GM12878 (cell line): ENCODE measurements around the gene ARL3. TPM values are rescaled to one million over a fixed set of nuclear protein-coding genes. Genes with fewer than 3 reads are reported as not detected.

Experiments
- ATAC-seq: fragments of 200-7000 bp; cut with Tn5 transposase; 3 replicates; pipeline ENCODE4 v1.9.1; 2020; ENCODE audit warnings: mild to moderate bottlenecking, moderate library complexity
- BruUV-seq: library from RNA; stranded (reverse); fragments of 400-500 nt; replicated peaks from 2 replicates; lab custom pipeline; 2021; lab: Mats Ljungman, UMichigan
- CTCF ChIA-PET: fragments of 300-600 bp; sonication (Branson Sonifier 250); formaldehyde crosslinking; extraction: SDS; loops from one replicate; lab custom pipeline; 2021; ENCODE audit warnings: inconsistent platforms; lab: Yijun Ruan, JAX
- POLR2A ChIA-PET: fragments of 350-600 bp; formaldehyde crosslinking; extraction: SDS; loops from one replicate; lab custom pipeline; 2021; ENCODE audit warnings: inconsistent platforms; lab: Charles Lee
- RAD21 ChIA-PET: fragments of 300-600 bp; sonication (Branson Sonifier 250); formaldehyde crosslinking; loops from one replicate; lab custom pipeline; 2023; ENCODE audit warnings: antibody characterized with exemption; ENCODE audit not compliant: unreplicated experiment; lab: Charles Lee
- SMC1A ChIA-PET: fragments of 300-600 bp; sonication (Branson Sonifier 250); formaldehyde crosslinking; loops from one replicate; lab custom pipeline; 2023; ENCODE audit not compliant: unreplicated experiment, uncharacterized antibody; lab: Charles Lee
- DNase-seq: peaks from one replicate; pipeline ENCODE4 v3.0.0-alpha.2; 2011; ENCODE audit warnings: low read depth, low spot score
- FAIRE-seq: peaks from 3 replicates; lab custom pipeline; 2011; peaks lifted over from hg19 to GRCh38; lab: Jason Lieb, UNC
- H2AFZ ChIP-seq: 2 replicates; pipeline ENCODE4 v1.6.0; 2011; ENCODE audit warnings: low read depth, low read length, control low read depth; ENCODE audit not compliant: control insufficient read depth
- H3K27ac ChIP-seq: 2 replicates; pipeline ENCODE4 v1.5.1; 2011; ENCODE audit warnings: control low read depth; ENCODE audit not compliant: control insufficient read depth, insufficient read depth
- H3K27me3 ChIP-seq, 2 experiments: replicated peaks in 1 of 2; 2 replicates each; pipeline versions ENCODE4 v1.6.0 to v1.6.1; 2011; ENCODE audit warnings: low read length in 1 of 2; ENCODE audit not compliant: control insufficient read depth in 2 of 2, insufficient read depth in 2 of 2
- H3K36me3 ChIP-seq, 2 experiments: 2 replicates each; pipeline ENCODE4 v1.5.1; 2011; ENCODE audit warnings: low read length in 1 of 2; ENCODE audit not compliant: control insufficient read depth in 2 of 2, insufficient read depth in 2 of 2
- H3K4me1 ChIP-seq: 2 replicates; pipeline ENCODE4 v1.6.1; 2011; ENCODE audit warnings: mild to moderate bottlenecking, low read length, moderate library complexity, mixed read lengths; ENCODE audit not compliant: control insufficient read depth, insufficient read depth
- H3K4me2 ChIP-seq: 2 replicates; pipeline ENCODE4 v1.6.0; 2011; ENCODE audit warnings: control low read depth; ENCODE audit not compliant: control insufficient read depth, insufficient read depth
- H3K4me3 ChIP-seq: fragments of 200-600 bp; sonication (generic); 2 replicates; pipeline ENCODE4 v1.5.1; 2016
- H3K79me2 ChIP-seq: 2 replicates; pipeline ENCODE4 v1.6.0; 2011; ENCODE audit warnings: low read length; ENCODE audit not compliant: control insufficient read depth, insufficient read depth
- H3K9ac ChIP-seq: 2 replicates; pipeline ENCODE4 v1.8.0; 2011; ENCODE audit warnings: low read length, control low read depth, mixed read lengths; ENCODE audit not compliant: control insufficient read depth, insufficient read depth
- H3K9me3 ChIP-seq: replicated peaks from 3 replicates; pipeline ENCODE4 v1.5.1; 2011; ENCODE audit warnings: mild to moderate bottlenecking, low read length; ENCODE audit not compliant: control insufficient read depth, insufficient read depth
- H4K20me1 ChIP-seq: 2 replicates; pipeline ENCODE4 v1.6.0; 2011; ENCODE audit not compliant: control insufficient read depth, insufficient read depth
- ATF2 ChIP-seq: IDR thresholded peaks from 2 replicates; pipeline ENCODE4 v1.6.1; 2012; ENCODE audit warnings: low read length, inconsistent platforms
- BCL3 ChIP-seq: IDR thresholded peaks from 2 replicates; pipeline ENCODE4 v1.6.1; 2011; ENCODE audit warnings: borderline replicate concordance, low read depth, mild to moderate bottlenecking, moderate library complexity, low read length; ENCODE audit not compliant: insufficient read depth, poor library complexity, severe bottlenecking
- CREM ChIP-seq: IDR thresholded peaks from 2 replicates; pipeline ENCODE4 v1.6.1; 2014; ENCODE audit warnings: antibody characterized with exemption, low read depth
- EP300 ChIP-seq, 2 experiments: fragments of 150-350 bp in 1 of 2; IDR thresholded peaks; 2 replicates each; pipeline ENCODE4 v1.6.1; 2011 to 2012; ENCODE audit warnings: low read depth in 2 of 2, low read length in 2 of 2, borderline replicate concordance in 1 of 2, improper control_type of control experiment in 1 of 2, inconsistent platforms in 1 of 2; ENCODE audit not compliant: control insufficient read depth in 1 of 2
- IRF4 ChIP-seq: IDR thresholded peaks from 2 replicates; pipeline ENCODE4 v1.6.1; 2011; ENCODE audit warnings: low read depth, low read length
- KAT2A ChIP-seq: conservative IDR thresholded peaks from 2 replicates; pipeline ENCODE4 v1.6.1; 2011; ENCODE audit warnings: low read depth, low read length; ENCODE audit not compliant: control insufficient read depth
- MAX ChIP-seq: IDR thresholded peaks from 2 replicates; pipeline ENCODE4 v1.6.1; 2012; ENCODE audit warnings: low read depth, low read length, improper control_type of control experiment
- PAX5 ChIP-seq: IDR thresholded peaks from 2 replicates; pipeline ENCODE4 v1.6.1; 2011; ENCODE audit warnings: low read depth, low read length, borderline replicate concordance
- SMARCA5 ChIP-seq: fragments of 450-650 bp; IDR thresholded peaks from 2 replicates; pipeline ENCODE4 v1.6.1; 2017; ENCODE audit warnings: mild to moderate bottlenecking
- SMC3 ChIP-seq: IDR thresholded peaks from 2 replicates; pipeline ENCODE4 v1.6.1; 2011; ENCODE audit warnings: low read length, improper control_type of control experiment, borderline replicate concordance
- SREBF1 ChIP-seq: IDR thresholded peaks from 2 replicates; pipeline ENCODE4 v1.6.1; 2012; ENCODE audit warnings: mild to moderate bottlenecking, low read length
- TCF12 ChIP-seq: IDR thresholded peaks from 2 replicates; pipeline ENCODE4 v1.6.1; 2011; ENCODE audit warnings: low read depth, mild to moderate bottlenecking, low read length
- WGBS: methylation state at CpG from one replicate; pipeline ENCODE4 v1.1.6; 2016; ENCODE audit warnings: low lambda C conversion rate; ENCODE audit not compliant: insufficient replicate concordance, insufficient coverage; ENCODE audit errors: missing lambda C conversion rate; 5-methylcytosine and 5-hydroxymethylcytosine counted together
- in situ Hi-C: fragments of 300-500 bp; cut with MboI; formaldehyde crosslinking; loops from 9 replicates; pipeline ENCODE4 v1.14.3; 2018; ENCODE audit warnings: mixed read lengths
- intact Hi-C: fragments of 100-400 bp; cut with micrococcal nuclease; formaldehyde crosslinking; loops from one replicate; pipeline ENCODE4 v1.14.2; 2022; ENCODE audit not compliant: unreplicated experiment
- polyA plus RNA-seq, 11 experiments: library from polyadenylated mRNA; depleted of rRNA in 4 of 11; unstranded in 6 of 11; stranded (reverse) in 5 of 11; fragments of >200 nt; fragmentation: Nextera tagmentation in 4 of 11; fragmentation: Illumina TruSeq in 1 of 11; extraction: Ambion mirVana in 4 of 11; extraction: Trizol in 1 of 11; gene quantifications; 1 replicate in 1 of 11; 2 replicates in 10 of 11; pipeline versions ENCODE4 v1.2.1 to v1.2.3, GENCODE V29; 2011 to 2016; ENCODE audit warnings: inconsistent platforms in 2 of 11, missing spikeins in 2 of 11, low read depth in 1 of 11
- total RNA-seq, 4 experiments: library from RNA; depleted of rRNA in 3 of 4; stranded (reverse); fragments of >200 nt in 3 of 4; fragmentation: Illumina TruSeq in 1 of 4; extraction: Trizol in 1 of 4; gene quantifications; 2 replicates each; pipeline versions ENCODE4 v1.2.1 to v1.2.3, GENCODE V29; 2013 to 2021
- TF ChIP-seq, protein P1 (sequence below): fragments of 450-650 bp; IDR thresholded peaks from 2 replicates; pipeline ENCODE4 v1.6.1; 2018; ENCODE audit warnings: mild to moderate bottlenecking, low read depth, moderate library complexity; ENCODE audit not compliant: partially characterized antibody
- TF ChIP-seq, protein P2 (sequence below): fragments of 450-650 bp; IDR thresholded peaks from 2 replicates; pipeline ENCODE4 v1.6.1; 2017; ENCODE audit warnings: mild to moderate bottlenecking

The ARL3 gene
- total and polyA plus RNA-seq, 10 of the 15 experiments (the other 5 are each of a cell fraction or from before 2014, with no cell fraction given), result 4.9 to 26.1 (median 11.0) TPM

DNA sequence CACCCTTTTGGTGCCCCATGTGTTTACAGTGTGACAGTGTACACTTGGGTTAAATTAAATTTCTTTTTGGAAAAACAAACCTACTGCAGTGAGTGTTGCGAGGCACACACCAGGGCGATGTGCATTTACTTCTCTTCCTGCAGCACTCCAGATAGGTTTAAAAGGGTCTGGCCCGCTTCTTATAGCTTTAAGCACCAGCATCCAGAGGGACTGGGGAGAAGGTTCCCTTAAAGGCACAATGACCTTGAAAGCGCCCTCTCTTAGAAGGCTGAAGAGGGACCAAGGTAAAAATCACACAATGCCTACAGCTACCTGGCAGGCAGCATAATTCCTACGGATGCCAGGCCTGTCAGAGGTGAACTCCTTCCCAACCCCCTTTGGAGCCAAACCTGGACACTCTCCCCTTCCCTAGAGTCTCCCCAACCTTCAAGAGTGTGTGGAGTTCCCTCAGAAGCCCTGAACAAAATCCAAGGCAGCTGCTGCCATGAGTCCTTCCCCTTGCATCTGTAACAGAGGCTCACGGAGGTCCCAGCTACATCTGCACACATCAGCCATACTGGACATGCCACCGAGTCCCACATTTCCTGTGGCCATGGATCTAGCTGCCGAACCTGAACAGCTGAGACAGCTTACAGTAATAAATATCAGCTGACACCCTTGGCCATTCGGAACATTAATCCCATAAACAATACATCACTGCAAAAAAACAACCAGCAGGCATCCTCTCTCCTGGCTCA is 36.7 kb downstream of the ARL3 start:
- in situ Hi-C loops, result no loop called here
- Histone ChIP-seq H4K20me1 (no peaks in the 10 kb centered on the region), H2AFZ (no peak overlapping the region), H3K9ac (no peak overlapping the region), H3K27me3 (no peaks in the 10 kb centered on the region), H3K27ac (no peak overlapping the region), H3K4me1 (peaks cover 29% of the 10 kb centered on the region), H3K79me2 (no peaks in the 10 kb centered on the region), H3K4me3 (no peak overlapping the region), H3K36me3 (peaks cover 0 to 2% of the 10 kb centered on the region in 2 experiments; a peak in 1 of 4 replicates), H3K9me3 (no peaks in the 10 kb centered on the region), H3K4me2 (no peak overlapping the region)
- intact Hi-C loops, result loop anchor here (2.0 kb wide), 1 partner anchor 35 kb away; no protein-coding TSS in a partner anchor
- CTCF ChIA-PET, result interaction anchor here (0.8 to 8.7 kb wide), 19 partner anchors 8 to 225 kb away, joined by 3 to 128 read pairs (median 8); partner anchors contain the start of genes ACTR1A, ARL3, SFXN2 and SUFU
- WGBS, result 87% methylated on average over 9 of the region's 9 CpGs
- SMC1A ChIA-PET, result interaction anchor here (0.8 to 8.2 kb wide), 15 partner anchors 11 to 224 kb away, joined by 3 to 140 read pairs (median 4); partner anchors contain the start of genes ARL3, BORCS7, SFXN2 and TRIM8
- RAD21 ChIA-PET, result interaction anchor here (0.6 to 8.4 kb wide), 7 partner anchors 17 to 94 kb away, joined by 3 to 140 read pairs (median 9); partner anchors contain the start of genes ARL3 and SFXN2
- DNase-seq (no peak), FAIRE-seq (no peak), ATAC-seq (no peak)
- no TSS peak for BruUV-seq
- POLR2A ChIA-PET, result interaction anchor here (0.6 to 7.3 kb wide), 10 partner anchors 9 to 251 kb away, joined by 3 to 151 read pairs (median 4); partner anchors contain the start of genes ARL3, SFXN2 and TRIM8
- no peak for TF ChIP-seq MAX
- no peak for TF ChIP-seq BCL3
- no peak for TF ChIP-seq SMC3
- TF ChIP-seq, protein P1, sequence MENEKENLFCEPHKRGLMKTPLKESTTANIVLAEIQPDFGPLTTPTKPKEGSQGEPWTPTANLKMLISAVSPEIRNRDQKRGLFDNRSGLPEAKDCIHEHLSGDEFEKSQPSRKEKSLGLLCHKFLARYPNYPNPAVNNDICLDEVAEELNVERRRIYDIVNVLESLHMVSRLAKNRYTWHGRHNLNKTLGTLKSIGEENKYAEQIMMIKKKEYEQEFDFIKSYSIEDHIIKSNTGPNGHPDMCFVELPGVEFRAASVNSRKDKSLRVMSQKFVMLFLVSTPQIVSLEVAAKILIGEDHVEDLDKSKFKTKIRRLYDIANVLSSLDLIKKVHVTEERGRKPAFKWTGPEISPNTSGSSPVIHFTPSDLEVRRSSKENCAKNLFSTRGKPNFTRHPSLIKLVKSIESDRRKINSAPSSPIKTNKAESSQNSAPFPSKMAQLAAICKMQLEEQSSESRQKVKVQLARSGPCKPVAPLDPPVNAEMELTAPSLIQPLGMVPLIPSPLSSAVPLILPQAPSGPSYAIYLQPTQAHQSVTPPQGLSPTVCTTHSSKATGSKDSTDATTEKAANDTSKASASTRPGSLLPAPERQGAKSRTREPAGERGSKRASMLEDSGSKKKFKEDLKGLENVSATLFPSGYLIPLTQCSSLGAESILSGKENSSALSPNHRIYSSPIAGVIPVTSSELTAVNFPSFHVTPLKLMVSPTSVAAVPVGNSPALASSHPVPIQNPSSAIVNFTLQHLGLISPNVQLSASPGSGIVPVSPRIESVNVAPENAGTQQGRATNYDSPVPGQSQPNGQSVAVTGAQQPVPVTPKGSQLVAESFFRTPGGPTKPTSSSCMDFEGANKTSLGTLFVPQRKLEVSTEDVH, result no peak
- TF ChIP-seq SMARCA5, result no peak
- TF ChIP-seq SREBF1, result no peak
- TF ChIP-seq, protein P2, sequence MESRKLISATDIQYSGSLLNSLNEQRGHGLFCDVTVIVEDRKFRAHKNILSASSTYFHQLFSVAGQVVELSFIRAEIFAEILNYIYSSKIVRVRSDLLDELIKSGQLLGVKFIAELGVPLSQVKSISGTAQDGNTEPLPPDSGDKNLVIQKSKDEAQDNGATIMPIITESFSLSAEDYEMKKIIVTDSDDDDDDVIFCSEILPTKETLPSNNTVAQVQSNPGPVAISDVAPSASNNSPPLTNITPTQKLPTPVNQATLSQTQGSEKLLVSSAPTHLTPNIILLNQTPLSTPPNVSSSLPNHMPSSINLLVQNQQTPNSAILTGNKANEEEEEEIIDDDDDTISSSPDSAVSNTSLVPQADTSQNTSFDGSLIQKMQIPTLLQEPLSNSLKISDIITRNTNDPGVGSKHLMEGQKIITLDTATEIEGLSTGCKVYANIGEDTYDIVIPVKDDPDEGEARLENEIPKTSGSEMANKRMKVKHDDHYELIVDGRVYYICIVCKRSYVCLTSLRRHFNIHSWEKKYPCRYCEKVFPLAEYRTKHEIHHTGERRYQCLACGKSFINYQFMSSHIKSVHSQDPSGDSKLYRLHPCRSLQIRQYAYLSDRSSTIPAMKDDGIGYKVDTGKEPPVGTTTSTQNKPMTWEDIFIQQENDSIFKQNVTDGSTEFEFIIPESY, result no peak
- TF ChIP-seq KAT2A, result no peak
- TF ChIP-seq EP300 (IDR thresholded peaks at IDR 0.05; ENCODE audit: borderline replicate concordance in 1 of 2, control insufficient read depth in 1 of 2, low read depth in 2 of 2, low read length in 2 of 2), result no peak
- no peak for TF ChIP-seq CREM
- TF ChIP-seq PAX5, result no peak
- no peak for TF ChIP-seq IRF4
- no peak for TF ChIP-seq TCF12
- TF ChIP-seq ATF2, result no peak
